Activated CD8-positive, alpha-beta memory T cell treated with anti-CD3 and anti-CD28 coated beads for 1 hour (primary cell): ENCODE data around the gene SFSWAP.
"Not testable (repeated sequence)": the region's sequence is repeated elsewhere in the genome, so short reads cannot be mapped to it uniquely, and the experiment has no call there.

Experiments
- DNase-seq, 2 donors: peaks; one replicate each; pipeline ENCODE4 v3.0.0-alpha.2; 2020; ENCODE audit warnings: low read depth in 1 of 2; ENCODE audit errors: extremely low read depth in 1 of 2

Gene SFSWAP

GRCh38 chr12:131806674-131807073 is 95.8 kb downstream of the SFSWAP start:
- DNase-seq = no peak

- no peak for DNase-seq
Measured at GRCh38 chr12:131808744-131809371, 98.0 kb downstream of the SFSWAP start.

GRCh38 chr12:131809476-131810254 is 98.8 kb downstream of the SFSWAP start:
- not testable (repeated sequence) for DNase-seq

- no peak for DNase-seq
Measured at GRCh38 chr12:131810726-131811125, 99.8 kb downstream of the SFSWAP start.

GRCh38 chr12:131815131-131815530 is 104.2 kb downstream of the SFSWAP start:
- no peak for DNase-seq

GRCh38 chr12:131816495-131816894 is 105.6 kb downstream of the SFSWAP start:
- DNase-seq = no peak

- no peak for DNase-seq
Measured at GRCh38 chr12:131817241-131817640, 106.4 kb downstream of the SFSWAP start.

GRCh38 chr12:131818821-131819585 is 108.1 kb downstream of the SFSWAP start:
- no peak for DNase-seq

GRCh38 chr12:131824450-131824849 is 113.6 kb downstream of the SFSWAP start:
- no peak for DNase-seq

- DNase-seq = no peak
Measured at GRCh38 chr12:131825146-131825892, 114.4 kb downstream of the SFSWAP start.

- no peak for DNase-seq
Measured at GRCh38 chr12:131826097-131826928, 115.4 kb downstream of the SFSWAP start.

GRCh38 chr12:131827961-131828534 is 117.2 kb downstream of the SFSWAP start, which contains the start of gene MMP17:
Gene MMP17, plus strand, starts transcription at chr12:131828393. Its CDS starts 102 bp downstream, at chr12:131828495.
- DNase-seq = no peak

- no peak for DNase-seq
Measured at GRCh38 chr12:131828671-131829355, 117.9 kb downstream of the SFSWAP start.

- no peak for DNase-seq
Measured at GRCh38 chr12:131829356-131829747, 118.5 kb downstream of the SFSWAP start.

- no peak for DNase-seq
Measured at GRCh38 chr12:131829791-131830334, 119.0 kb downstream of the SFSWAP start.

GRCh38 chr12:131830335-131830913 is 119.5 kb downstream of the SFSWAP start:
- no peak for DNase-seq

GRCh38 chr12:131830914-131831571 is 120.2 kb downstream of the SFSWAP start:
- no peak for DNase-seq

GRCh38 chr12:131831635-131832041 is 120.7 kb downstream of the SFSWAP start:
- DNase-seq = no peak
